HepG2 (cell line): ENCODE data around the gene SASH1. TPM values are rescaled to one million over a fixed set of nuclear protein-coding genes. Genes with fewer than 3 reads are reported as not detected.
A peak's percentile ranks its signal among the peaks of the same experiment; 100 is the strongest.

Source experiments
- ATAC-seq: fragments of 200-7000 bp; cut with Tn5 transposase; 3 replicates; pipeline ENCODE4 v1.9.1; 2020; ENCODE audit warnings: mild to moderate bottlenecking, moderate library complexity
- BruUV-seq: library from RNA; stranded (reverse); fragments of 400-500 nt; replicated peaks from 2 replicates; lab custom pipeline; 2021; lab: Mats Ljungman, UMichigan
- CTCF ChIA-PET: fragments of 300-600 bp; formaldehyde crosslinking; extraction: SDS; loops from one replicate; lab custom pipeline; 2021; ENCODE audit warnings: low total read pairs, inconsistent platforms, low intra/inter-chr PET ratio; lab: Yijun Ruan, JAX
- POLR2A ChIA-PET: fragments of 350-600 bp; sonication (Branson Sonifier 250); formaldehyde crosslinking; loops from one replicate; lab custom pipeline; 2020; ENCODE audit warnings: antibody characterized with exemption, inconsistent platforms; lab: Yijun Ruan, JAX
- DNase-seq: peaks from one replicate; pipeline ENCODE4 v3.0.0-alpha.2; 2015; ENCODE audit warnings: low spot score
- FAIRE-seq: peaks from 3 replicates; lab custom pipeline; 2011; peaks lifted over from hg19 to GRCh38; lab: Jason Lieb, UNC
- H2AFZ ChIP-seq: one replicate; pipeline ENCODE4 v1.6.1; 2011; ENCODE audit warnings: low read length, inconsistent platforms
- H3K27ac ChIP-seq: fragments of 300-600 bp; 3 replicates; pipeline ENCODE4 v1.8.0; 2011; ENCODE audit warnings: mixed run types, mild to moderate bottlenecking, mixed read lengths, low read length, inconsistent platforms; ENCODE audit not compliant: insufficient read depth; ENCODE audit errors: extremely low read length
- H3K27me3 ChIP-seq, 2 experiments: fragments of 200-600 bp in 1 of 2; 2 replicates in 1 of 2; 3 replicates in 1 of 2; pipeline versions ENCODE4 v1.6.0 to v1.8.0; 2011; ENCODE audit warnings: low read length in 2 of 2, mild to moderate bottlenecking in 2 of 2, moderate library complexity in 2 of 2, inconsistent platforms in 1 of 2; ENCODE audit not compliant: insufficient read depth in 2 of 2, control insufficient read depth in 1 of 2
- H3K36me3 ChIP-seq, 2 experiments: fragments of 200-600 bp in 1 of 2; replicated peaks in 1 of 2; 2 replicates in 1 of 2; 3 replicates in 1 of 2; pipeline versions ENCODE4 v1.5.1 to v1.8.0; 2011; ENCODE audit warnings: low read length in 2 of 2, inconsistent platforms in 1 of 2; ENCODE audit not compliant: insufficient read depth in 2 of 2, control insufficient read depth in 1 of 2
- H3K4me1 ChIP-seq: 2 replicates; pipeline ENCODE4 v1.5.1; 2012; ENCODE audit warnings: low read length, inconsistent platforms; ENCODE audit not compliant: insufficient read depth
- H3K4me2 ChIP-seq: 2 replicates; pipeline ENCODE4 v1.6.0; 2011; ENCODE audit warnings: low read depth, low read length, inconsistent platforms
- H3K4me3 ChIP-seq, 3 experiments: fragments of 200-600 bp in 1 of 3; sonication (generic), shearing (Covaris generic) in 1 of 3; replicated peaks in 1 of 3; 2 replicates each; pipeline ENCODE4 v1.5.1; 2011 to 2016; ENCODE audit warnings: low read length in 3 of 3, inconsistent platforms in 2 of 3, low read depth in 2 of 3, mild to moderate bottlenecking in 2 of 3, control low read depth in 1 of 3, mixed read lengths in 1 of 3; ENCODE audit not compliant: insufficient read depth in 1 of 3
- H3K79me2 ChIP-seq: one replicate; pipeline ENCODE4 v1.6.1; 2011; ENCODE audit warnings: low read length, inconsistent platforms; ENCODE audit not compliant: insufficient read depth
- H3K9ac ChIP-seq: 2 replicates; pipeline ENCODE4 v1.6.0; 2011; ENCODE audit warnings: mild to moderate bottlenecking, low read depth, low read length, inconsistent platforms; ENCODE audit not compliant: insufficient read depth
- H3K9me3 ChIP-seq: 2 replicates; pipeline ENCODE4 v1.5.1; 2012; ENCODE audit warnings: mild to moderate bottlenecking, low read length
- H4K20me1 ChIP-seq: 2 replicates; pipeline ENCODE4 v1.6.0; 2011; ENCODE audit warnings: inconsistent platforms, mild to moderate bottlenecking, low read length, moderate library complexity; ENCODE audit not compliant: insufficient read depth
- HNRNPH1 ChIP-seq: fragments of 200-400 bp; formaldehyde crosslinking; optimal IDR thresholded peaks from 2 replicates; pipeline ENCODE3; 2017; ENCODE audit warnings: mild to moderate bottlenecking, low read depth, low read length
- MAFK ChIP-seq, 2 experiments: IDR thresholded peaks in 1 of 2; conservative IDR thresholded peaks in 1 of 2; 2 replicates each; pipeline ENCODE4 v1.6.1; 2011; ENCODE audit warnings: improper control_type of control experiment in 2 of 2, low read length in 2 of 2
- SNAPC4 ChIP-seq: sonication (generic); formaldehyde crosslinking; IDR thresholded peaks from 2 replicates; pipeline ENCODE4 v1.4.0; 2020; ENCODE audit warnings: mild to moderate bottlenecking, missing genetic modification reagents
- STAT5B ChIP-seq: sonication (generic); formaldehyde crosslinking; IDR thresholded peaks from 2 replicates; pipeline ENCODE4 v1.4.0; 2020; ENCODE audit warnings: missing genetic modification reagents
- TEAD3 ChIP-seq: optimal IDR thresholded peaks from 2 replicates; pipeline ENCODE3; 2016; ENCODE audit warnings: borderline replicate concordance
- ZNF614 ChIP-seq: IDR thresholded peaks from 2 replicates; pipeline ENCODE4 v1.6.1; 2018; ENCODE audit warnings: missing biosample characterization, missing genetic modification reagents, inconsistent platforms, borderline replicate concordance
- WGBS: methylation state at CpG from one replicate; pipeline ENCODE4 v1.1.6; 2017; ENCODE audit warnings: low lambda C conversion rate; 5-methylcytosine and 5-hydroxymethylcytosine counted together
- in situ Hi-C: cut with HindIII; loops from 2 replicates; pipeline ENCODE4 v1.10.0; 2017; ENCODE audit warnings: low pct_unique_long_range_greater_than_20kb; ENCODE audit not compliant: extremely low pct_ligation_motif_present
- intact Hi-C: fragments of 100-400 bp; cut with micrococcal nuclease; formaldehyde crosslinking; loops from one replicate; pipeline ENCODE4 v1.10.0; 2022; ENCODE audit not compliant: unreplicated experiment
- polyA plus RNA-seq, 8 experiments: library from polyadenylated mRNA; depleted of rRNA in 3 of 8; stranded (reverse) in 7 of 8; unstranded in 1 of 8; fragments of >200 nt; fragmentation: Illumina TruSeq in 4 of 8; extraction: Trizol in 4 of 8; gene quantifications; 2 replicates each; pipeline versions ENCODE4 v1.2.1 to v1.2.3, GENCODE V29; 2011 to 2016; ENCODE audit warnings: low read depth in 4 of 8, missing spikeins in 1 of 8, mixed read lengths in 1 of 8; ENCODE audit not compliant: insufficient read depth in 1 of 8
- total RNA-seq, 5 experiments: library from RNA; depleted of rRNA; stranded (reverse); fragments of >200 nt; fragmentation: Illumina TruSeq; extraction: Trizol; gene quantifications; 2 replicates each; pipeline ENCODE4 v1.2.3, GENCODE V29; 2016; ENCODE audit warnings: low read depth in 1 of 5

Gene SASH1
- total and polyA plus RNA-seq, 2 of the 13 experiments (the other 11 are each of a cell fraction or from before 2014, with no cell fraction given): 7.5 to 8.2 TPM

- DNase-seq (no peak), FAIRE-seq (no peak), ATAC-seq (no peak)
- H4K20me1 ChIP-seq: no peaks in the 10 kb centered on the region; the same call in 1 of the 2 replicates
- no peaks in the 10 kb centered on the region for H3K79me2 ChIP-seq
- intact Hi-C loops (loop anchor here (5.0 kb wide), 1 partner anchor 56 kb away; the partner anchor contains the start of gene SASH1), in situ Hi-C loops (no loop called here)
- H3K9me3 ChIP-seq: no peaks in the 10 kb centered on the region
- H3K4me1 ChIP-seq: no peaks in the 10 kb centered on the region
- H2AFZ ChIP-seq: no peak overlapping the region
- H3K4me3 ChIP-seq: no peak overlapping the region
- H3K4me2 ChIP-seq: no peak overlapping the region
- no peaks in the 10 kb centered on the region for H3K27me3 ChIP-seq
- peaks cover 0 to 3% of the 10 kb centered on the region in 2 experiments; a peak in 3 of 5 replicates for H3K36me3 ChIP-seq
- TF ChIP-seq STAT5B (CRISPR knock-in tag) (no peak), ZNF614 (no peak), TEAD3 (no peak), HNRNPH1 (no peak)
- TF ChIP-seq, all 625 proteins: peak for 0
- no peak overlapping the region for H3K9ac ChIP-seq
- ChIA-PET CTCF (no interaction called here), POLR2A (no interaction called here)
- no TSS peak for BruUV-seq
- H3K27ac ChIP-seq: no peak overlapping the region
- 87% methylated on average over 6 of the region's 6 CpGs for WGBS
Observed at GRCh38 chr6:148398244-148398643, 55.6 kb downstream of the SASH1 start.

GRCh38 chr6:148398678-148399077 lies 56.0 kb downstream of the SASH1 start:
- 94% methylated on average over 1 of the region's 1 CpG for WGBS
- Histone ChIP-seq H4K20me1 (no peaks in the 10 kb centered on the region; the same call in 1 of the 2 replicates), H3K79me2 (no peaks in the 10 kb centered on the region), H3K4me2 (no peak overlapping the region), H3K27ac (no peak overlapping the region), H3K9me3 (no peaks in the 10 kb centered on the region), H3K4me3 (no peak overlapping the region), H3K4me1 (no peaks in the 10 kb centered on the region), H2AFZ (no peak overlapping the region), H3K9ac (no peak overlapping the region), H3K27me3 (no peaks in the 10 kb centered on the region), H3K36me3 (peaks cover 0 to 3% of the 10 kb centered on the region in 2 experiments; a peak in 3 of 5 replicates)
- ChIA-PET POLR2A (no interaction called here), CTCF (no interaction called here)
- ATAC-seq (no peak), DNase-seq (no peak), FAIRE-seq (no peak)
- in situ Hi-C loops: no loop called here
- no TSS peak for BruUV-seq
- TF ChIP-seq MAFK (conservative IDR thresholded peaks at IDR 0.05 in 1 of 2, IDR thresholded peaks at IDR 0.05 in 1 of 2; ENCODE audit: low read length in 2 of 2) (peak in 1 of 2 experiments; percentile 24; a peak in 1 of 4 replicates), SNAPC4 (CRISPR knock-in tag) (no peak)
- intact Hi-C loops: loop anchor here (5.0 kb wide), 1 partner anchor 56 kb away; the partner anchor contains the start of gene SASH1
